ENCODE results near the gene MAP1A. TPM values are rescaled to one million over a fixed set of nuclear protein-coding genes. Genes with fewer than 3 reads are reported as not detected.

Gene MAP1A
- total RNA-seq (2022; extraction: Qiagen RNA extraction; ENCODE audit: low read depth) = 0.75 to 0.99 TPM (median 0.84 TPM) in 5 replicates

GRCh38 chr15:43517354-43518196 is at the start of gene MAP1A:
Gene MAP1A, plus strand, starts transcription at chr15:43517608. Its CDS starts 3,866 bp downstream, at chr15:43521474.

GRCh38 chr15:43492673-43493601 is 24.5 kb upstream of the MAP1A start, which contains the start of gene TP53BP1:
Gene TP53BP1, minus strand, starts transcription at chr15:43493156. Its CDS starts 113 bp downstream, at chr15:43493043.

Other genes starting within 250 kb of the MAP1A start
- gene TGM7, start 215.4 kb upstream of the MAP1A start, total RNA-seq (2022; extraction: Qiagen RNA extraction; ENCODE audit: low read depth) = not detected in 5 replicates
- gene LCMT2, start 187.0 kb upstream of the MAP1A start, total RNA-seq (2022; extraction: Qiagen RNA extraction; ENCODE audit: low read depth) = 7.2 to 8.8 TPM (median 7.7 TPM) in 5 replicates
- 9.9 to 13.0 TPM (median 11.2 TPM) in 5 replicates for gene ZSCAN29, start 146.6 kb upstream of the MAP1A start, total RNA-seq (2022; extraction: Qiagen RNA extraction; ENCODE audit: low read depth)
- 4.0 to 8.1 TPM (median 6.3 TPM) in 5 replicates for gene TUBGCP4, start 146.5 kb upstream of the MAP1A start, total RNA-seq (2022; extraction: Qiagen RNA extraction; ENCODE audit: low read depth)
- 16.5 to 23.1 TPM (median 21.9 TPM) in 5 replicates for gene TP53BP1, start 24.5 kb upstream of the MAP1A start, total RNA-seq (2022; extraction: Qiagen RNA extraction; ENCODE audit: low read depth)
- gene PPIP5K1, start 72.6 kb downstream of the MAP1A start, total RNA-seq (2022; extraction: Qiagen RNA extraction; ENCODE audit: low read depth) = 5.3 to 8.8 TPM (median 7.2 TPM) in 5 replicates
- gene CKMT1B, start 76.4 kb downstream of the MAP1A start, total RNA-seq (2022; extraction: Qiagen RNA extraction; ENCODE audit: low read depth) = 2.5 to 4.8 TPM (median 4.2 TPM) in 5 replicates
- 0.02 to 0.23 TPM (median 0.09 TPM) in 5 replicates for gene STRC, start 101.2 kb downstream of the MAP1A start, total RNA-seq (2022; extraction: Qiagen RNA extraction; ENCODE audit: low read depth)
- gene CATSPER2, start 131.2 kb downstream of the MAP1A start, total RNA-seq (2022; extraction: Qiagen RNA extraction; ENCODE audit: low read depth) = 0.36 to 1.9 TPM (median 0.69 TPM) in 5 replicates
- gene CKMT1A, start 176.3 kb downstream of the MAP1A start, total RNA-seq (2022; extraction: Qiagen RNA extraction; ENCODE audit: low read depth) = 2.2 to 3.1 TPM (median 2.7 TPM) in 5 replicates
- gene PDIA3, start 228.8 kb downstream of the MAP1A start, total RNA-seq (2022; extraction: Qiagen RNA extraction; ENCODE audit: low read depth) = 269 to 374 TPM (median 348 TPM) in 5 replicates

Measured in A549 treated with DMSO at 1 μM for 4 hours (cell line).